GM18511 (cell line): ENCODE results near the gene COBLL1.

Experiments used
- ATAC-seq: cut with Tn5 transposase; IDR thresholded peaks from one replicate; pipeline ENCODE4 v1.9.1; 2021; ENCODE audit warnings: mild to moderate bottlenecking, moderate library complexity; ENCODE audit not compliant: unreplicated experiment

Gene COBLL1

GRCh38 chr2:164789968-164790367 lies 51.7 kb downstream of the COBLL1 start:
- no peak for ATAC-seq

GRCh38 chr2:164786787-164787186 lies 54.8 kb downstream of the COBLL1 start:
- no peak for ATAC-seq

GRCh38 chr2:164785457-164785856 lies 56.2 kb downstream of the COBLL1 start:
- ATAC-seq = no peak

- ATAC-seq = no peak
Observed at GRCh38 chr2:164784376-164784775, 57.2 kb downstream of the COBLL1 start.

GRCh38 chr2:164782323-164782722 lies 59.3 kb downstream of the COBLL1 start:
- ATAC-seq = no peak

GRCh38 chr2:164781394-164781793 lies 60.2 kb downstream of the COBLL1 start:
- no peak for ATAC-seq

- no peak for ATAC-seq
Observed at GRCh38 chr2:164780611-164781178, 60.9 kb downstream of the COBLL1 start.

- no peak for ATAC-seq
Observed at GRCh38 chr2:164779383-164780057, 62.1 kb downstream of the COBLL1 start.

GRCh38 chr2:164778723-164779122 lies 62.9 kb downstream of the COBLL1 start:
- no peak for ATAC-seq

GRCh38 chr2:164777847-164778461 lies 63.7 kb downstream of the COBLL1 start:
- ATAC-seq = no peak

- no peak for ATAC-seq
Observed at GRCh38 chr2:164773635-164774034, 68.0 kb downstream of the COBLL1 start.

GRCh38 chr2:164773091-164773490 lies 68.5 kb downstream of the COBLL1 start:
- no peak for ATAC-seq

- ATAC-seq = no peak
Observed at GRCh38 chr2:164771897-164772296, 69.7 kb downstream of the COBLL1 start.

- no peak for ATAC-seq
Observed at GRCh38 chr2:164770421-164770916, 71.2 kb downstream of the COBLL1 start.

GRCh38 chr2:164766954-164767320 lies 74.7 kb downstream of the COBLL1 start:
- no peak for ATAC-seq

- ATAC-seq = no peak
Observed at GRCh38 chr2:164766216-164766953, 75.2 kb downstream of the COBLL1 start.

- ATAC-seq = no peak
Observed at GRCh38 chr2:164764996-164765395, 76.6 kb downstream of the COBLL1 start.

GRCh38 chr2:164764474-164764873 lies 77.1 kb downstream of the COBLL1 start:
- no peak for ATAC-seq

- no peak for ATAC-seq
Observed at GRCh38 chr2:164763431-164763830, 78.2 kb downstream of the COBLL1 start.

GRCh38 chr2:164761737-164762460 lies 79.7 kb downstream of the COBLL1 start:
- peak; percentile 15 for ATAC-seq

GRCh38 chr2:164761201-164761600 lies 80.4 kb downstream of the COBLL1 start:
- ATAC-seq = peak; percentile 100
